Effector CD4-positive, alpha-beta T cell (primary cell): ENCODE data around the gene ZDHHC16.

Experiments
- DNase-seq: peaks from one replicate; pipeline ENCODE4 v3.0.0-alpha.2; 2020

The ZDHHC16 gene

DNA sequence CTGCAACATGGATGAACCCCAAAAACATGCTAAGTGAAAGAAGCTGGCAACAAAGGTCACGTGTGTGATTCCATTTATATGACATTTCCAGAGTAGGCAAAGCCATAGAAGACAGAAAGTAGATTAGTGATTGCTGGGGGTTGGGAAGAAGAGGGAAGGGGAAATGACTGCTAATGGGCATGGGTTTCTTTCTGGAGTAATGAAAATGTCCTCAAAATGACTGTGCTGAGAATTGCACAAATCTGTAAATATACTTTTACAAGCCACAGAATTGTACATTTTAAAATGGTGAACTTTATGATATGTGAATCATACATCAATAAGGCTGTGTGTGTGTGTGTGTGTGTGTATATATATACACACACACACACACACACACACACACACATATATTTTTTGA is 36.4 kb downstream of the ZDHHC16 start:
- no peak for DNase-seq

DNA sequence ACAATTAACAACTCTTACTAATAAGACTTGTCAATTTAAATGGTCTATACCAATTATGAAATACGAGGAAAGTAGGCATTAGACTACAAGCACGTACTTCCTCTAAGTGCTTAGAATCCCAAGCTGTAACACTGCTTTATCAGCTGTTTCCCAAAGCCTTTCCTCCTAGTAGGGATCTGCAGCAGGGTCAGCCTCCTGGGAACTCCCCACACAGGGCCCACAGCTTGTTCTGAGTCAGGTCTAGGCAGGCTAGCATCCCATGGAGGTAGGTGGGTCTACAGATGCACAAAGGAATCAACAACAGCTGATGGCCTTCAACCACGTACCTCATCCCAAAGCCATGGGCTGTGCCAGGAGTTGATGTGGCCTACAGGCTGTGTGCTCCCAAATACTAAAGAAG is 37.5 kb downstream of the ZDHHC16 start:
- no peak for DNase-seq

- no peak for DNase-seq
These were observed 37.9 kb downstream of the ZDHHC16 start for GRCh38 chr10:97483921-97484320.

DNA sequence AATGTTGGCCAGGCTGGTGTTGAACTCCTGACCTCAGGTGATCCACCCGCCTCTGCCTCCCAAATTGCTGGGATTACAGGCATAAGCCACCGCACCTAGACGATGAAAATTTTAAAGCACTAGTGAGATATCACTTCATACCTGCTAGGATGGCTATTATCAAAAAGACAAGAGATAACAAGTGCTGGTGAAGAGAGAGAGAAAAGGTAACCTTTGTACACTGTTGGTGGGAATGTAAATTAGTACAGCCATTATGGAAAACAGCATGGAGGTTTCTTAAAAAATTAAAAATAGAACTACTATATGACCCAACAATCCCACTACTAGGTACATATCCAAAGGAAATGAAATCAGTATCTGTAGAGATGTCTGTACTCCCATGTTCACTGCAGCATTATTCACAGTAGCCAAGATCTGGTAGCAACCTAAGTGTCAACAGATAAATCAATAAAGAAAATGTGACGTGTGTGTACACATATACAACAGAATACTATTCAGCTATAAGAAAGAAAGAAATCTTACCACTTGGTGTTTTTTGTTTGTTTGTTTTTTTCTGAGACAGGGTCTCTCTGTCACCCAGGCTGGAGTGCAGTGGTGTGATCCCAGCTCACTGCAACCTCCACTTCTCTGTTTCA is 39.8 kb downstream of the ZDHHC16 start:
- no peak for DNase-seq

DNA sequence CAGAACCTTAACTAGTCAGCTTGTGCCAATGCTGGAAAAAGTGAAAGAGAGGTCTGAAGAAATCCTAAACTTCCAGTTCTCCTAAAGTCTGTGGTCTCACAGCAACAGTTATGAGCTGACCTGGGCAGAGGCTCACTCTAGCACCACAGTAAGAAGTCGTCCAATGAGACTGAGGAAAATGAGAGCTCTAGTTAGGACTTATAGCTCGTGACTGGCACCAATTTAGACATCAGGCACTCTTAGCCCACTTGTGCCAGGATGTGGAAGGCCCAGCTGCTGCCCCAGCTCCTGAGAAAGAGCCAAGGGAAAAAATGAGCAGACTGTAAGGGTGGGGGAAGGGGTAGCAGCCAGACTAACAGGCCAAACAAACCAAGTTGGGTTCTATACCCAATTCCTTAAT is 44.6 kb downstream of the ZDHHC16 start:
- DNase-seq, result no peak

DNA sequence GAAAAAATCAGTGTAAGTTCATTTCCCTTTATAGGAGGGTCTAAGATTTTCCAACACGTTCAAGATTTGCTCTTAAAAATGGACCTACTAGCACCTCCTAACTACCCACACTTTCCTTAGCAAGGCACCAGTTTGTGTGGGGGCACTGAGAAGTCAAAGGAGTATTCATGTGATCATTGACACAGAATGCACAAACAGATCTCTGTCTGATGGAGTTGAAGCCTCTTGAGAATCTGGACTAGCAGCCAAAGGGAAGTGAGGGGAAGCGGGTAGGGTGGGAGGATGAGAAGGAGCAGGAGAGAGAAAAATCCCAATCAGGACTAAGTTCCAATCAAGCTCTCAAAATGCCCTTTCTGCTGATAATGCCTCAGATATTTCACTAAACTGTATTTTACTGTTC is 48.2 kb downstream of the ZDHHC16 start:
- DNase-seq, result no peak

DNA sequence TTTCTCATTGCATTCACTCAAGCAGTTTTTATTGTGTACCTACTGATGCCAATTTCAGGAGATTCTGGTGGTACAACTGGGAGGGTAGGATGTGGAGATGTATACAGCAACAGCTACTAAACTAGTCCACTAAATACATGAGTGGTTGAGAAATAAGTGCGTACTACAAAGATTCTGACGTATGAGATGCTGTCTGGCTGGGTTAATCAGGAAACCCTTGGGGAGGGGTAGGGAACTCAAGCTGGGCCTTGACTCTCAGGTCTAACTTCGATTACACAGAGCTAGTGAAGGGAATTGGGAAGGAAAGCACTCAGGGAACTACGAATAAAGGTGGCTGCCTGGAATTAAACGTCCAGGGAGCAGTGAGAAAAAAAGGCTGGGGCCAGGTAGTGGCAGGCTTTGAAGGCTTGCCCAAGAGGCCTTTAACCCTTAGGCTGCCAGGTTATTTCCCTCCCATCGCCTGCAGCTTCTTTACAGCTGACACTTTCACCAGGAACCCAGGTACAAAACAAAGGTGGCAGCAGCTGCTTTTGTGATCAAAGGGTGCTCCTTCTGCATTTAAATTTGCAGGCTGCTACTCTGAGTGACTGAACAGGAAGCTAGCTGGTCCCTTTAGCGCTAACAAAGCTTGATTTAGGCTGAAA is 49.0 kb downstream of the ZDHHC16 start:
- DNase-seq, result no peak

GRCh38 chr10:97497572-97498075 is 51.6 kb downstream of the ZDHHC16 start:
- DNase-seq, result peak; percentile 51

DNA sequence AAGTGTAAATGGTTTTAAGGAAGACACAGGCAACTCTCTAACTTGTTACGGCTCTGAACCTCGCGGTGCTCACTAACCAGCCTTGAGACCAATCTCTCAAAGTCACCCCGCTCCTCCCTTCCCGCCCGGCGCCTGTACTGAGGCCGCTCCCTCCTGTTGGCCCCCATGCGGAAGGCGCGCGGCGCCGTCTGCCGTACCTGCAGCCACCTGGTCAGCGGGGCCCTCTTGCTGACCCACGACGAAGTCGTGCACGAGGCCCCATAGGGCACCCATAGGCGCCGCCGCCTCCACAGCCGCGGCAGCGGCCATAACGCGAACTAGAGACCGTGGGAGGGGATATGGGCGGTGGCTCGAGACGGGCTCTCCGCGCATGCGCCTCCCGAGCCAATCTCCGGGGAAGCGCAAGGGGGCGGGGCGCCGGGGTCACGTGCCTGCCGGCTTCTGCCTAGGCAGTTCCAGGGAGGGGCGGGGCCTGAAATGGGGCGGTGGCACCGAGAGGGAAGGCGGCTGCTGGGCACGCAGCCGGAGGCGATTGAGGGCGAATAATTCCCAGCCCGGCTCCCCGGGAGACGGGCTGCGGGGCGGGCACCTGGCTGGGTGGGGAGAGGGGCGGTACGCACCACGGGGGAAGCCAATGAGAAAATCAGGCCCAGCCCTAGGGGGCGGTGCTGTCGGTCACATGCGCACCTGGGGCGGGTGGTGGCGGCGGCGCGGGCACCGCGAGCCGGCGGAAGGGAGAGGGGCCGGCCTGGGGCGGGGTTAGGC is 52.3 kb downstream of the ZDHHC16 start, which contains the start of gene MMS19:
MMS19 (minus strand) TSS at position 347 of the 765 bp plus-strand sequence; CDS start at position 309, 38 bp downstream.
- DNase-seq, result peak; percentile 99

DNA sequence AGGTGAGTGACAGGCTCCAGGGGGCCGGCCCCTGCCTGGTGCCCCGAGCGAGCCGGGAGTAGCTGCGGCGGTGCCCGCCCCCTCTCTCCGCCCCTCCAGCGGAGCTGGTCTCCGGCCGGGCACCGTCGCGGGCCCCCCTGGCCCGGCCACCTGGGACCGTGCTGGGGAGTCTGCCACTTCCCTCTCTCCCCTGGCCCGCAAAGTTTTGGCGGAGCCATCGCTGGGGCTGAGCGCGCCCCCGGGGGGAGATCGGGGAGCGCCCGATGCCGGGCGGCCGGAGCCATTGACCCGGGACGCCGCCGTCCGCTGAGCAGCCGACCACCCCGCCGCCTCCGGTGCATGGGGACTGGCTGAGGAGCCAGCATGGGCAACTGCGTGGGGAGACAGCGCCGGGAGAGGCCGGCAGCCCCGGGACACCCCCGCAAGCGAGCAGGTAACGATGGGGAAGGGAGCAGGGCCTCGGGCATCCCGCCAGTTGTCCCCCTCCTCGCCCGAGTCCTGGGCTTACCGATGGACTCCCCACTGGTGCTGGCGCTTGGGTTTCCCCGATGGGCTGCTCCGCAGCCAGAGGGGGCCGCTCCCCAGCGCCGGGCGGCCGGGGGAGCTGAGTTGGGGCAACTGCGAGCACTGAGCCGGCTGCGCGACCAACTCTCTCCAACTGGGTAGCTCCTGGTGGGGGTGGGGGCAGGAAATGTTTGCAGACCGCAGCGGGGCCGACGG is 53.0 kb downstream of the ZDHHC16 start, which contains the start of gene UBTD1:
UBTD1 (plus strand) TSS at position 84 of the 720 bp plus-strand sequence; CDS start at position 364, 280 bp downstream.
- peak; percentile 11 for DNase-seq

DNA sequence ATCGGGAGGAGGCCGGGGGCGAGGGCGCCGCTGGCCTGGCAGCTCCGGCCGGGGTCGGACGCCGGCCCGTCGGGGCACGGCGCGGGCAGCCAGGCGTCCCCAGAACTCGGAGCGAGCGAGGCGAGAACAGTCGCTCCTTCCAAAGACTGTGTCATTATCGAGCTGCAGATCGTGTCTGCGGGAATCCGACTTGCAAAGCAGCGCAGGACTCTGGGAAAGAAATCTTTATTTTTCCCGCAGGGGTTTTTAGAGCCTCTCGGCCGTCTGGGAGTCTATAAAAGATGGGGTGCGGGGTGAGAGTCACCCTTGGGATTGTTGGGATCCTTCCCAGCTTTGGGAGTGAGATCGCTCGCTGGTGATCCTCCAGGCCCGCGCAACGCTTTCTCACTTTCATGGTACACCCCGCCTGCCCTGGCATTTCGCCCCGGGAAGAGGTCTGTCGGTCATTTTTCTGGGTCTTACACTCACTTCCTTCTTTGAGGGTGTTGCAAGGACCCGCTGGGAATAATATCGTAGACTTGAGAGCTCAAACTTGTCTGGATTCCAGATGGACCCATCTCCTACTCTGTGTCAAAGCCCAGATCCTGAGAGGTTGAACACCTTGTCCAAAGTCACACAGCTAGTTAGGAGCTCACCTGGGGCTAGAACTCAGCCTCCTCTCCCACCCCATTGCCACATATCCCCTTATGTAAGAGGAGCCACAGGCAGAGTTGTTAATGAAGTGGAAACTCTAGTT is 53.8 kb downstream of the ZDHHC16 start:
- peak; percentile 3 for DNase-seq

- no peak for DNase-seq
These were observed 54.3 kb downstream of the ZDHHC16 start for GRCh38 chr10:97500297-97500575.

- no peak for DNase-seq
These were observed 56.9 kb downstream of the ZDHHC16 start for GRCh38 chr10:97502916-97503315.

DNA sequence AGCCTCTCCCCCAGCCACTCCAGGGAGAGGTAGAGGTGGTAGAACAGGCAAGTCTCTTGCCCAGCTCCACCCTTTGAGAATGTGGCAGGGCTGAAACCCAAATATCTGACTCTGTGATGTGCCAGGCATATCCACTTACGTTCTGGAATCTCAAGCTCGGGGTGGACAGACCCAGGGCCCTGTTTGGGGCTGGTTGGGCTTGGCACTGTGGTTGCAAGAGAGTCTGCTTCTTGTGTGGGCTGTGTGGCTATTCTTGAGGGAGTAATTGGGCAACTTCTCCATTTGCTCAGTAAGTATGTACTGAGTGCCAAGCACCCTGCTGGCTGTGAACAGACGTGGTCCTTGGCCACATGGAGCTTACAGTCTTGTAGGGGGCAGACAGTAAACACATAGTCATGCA is 57.4 kb downstream of the ZDHHC16 start:
- no peak for DNase-seq

DNA sequence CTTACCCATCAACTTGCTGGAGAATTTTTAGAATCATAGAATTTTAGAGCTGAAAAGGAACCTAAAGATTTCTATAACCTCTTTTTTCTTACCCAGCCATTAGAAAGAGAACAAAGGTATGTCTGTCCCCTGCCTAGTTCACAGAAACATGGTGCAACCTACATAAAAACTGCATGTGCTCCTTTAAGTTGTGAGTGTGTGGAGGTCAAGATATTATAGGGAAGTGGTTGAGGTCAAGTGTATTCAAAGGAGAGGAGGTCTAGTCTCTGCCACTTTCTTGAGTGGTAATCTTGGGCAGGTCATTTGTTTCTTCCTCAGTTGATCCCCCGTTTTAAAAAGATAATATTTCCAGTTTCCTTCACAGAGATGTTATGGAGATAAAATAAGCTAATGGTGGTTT is 59.2 kb downstream of the ZDHHC16 start:
- DNase-seq, result no peak

- DNase-seq, result no peak
These were observed 60.4 kb downstream of the ZDHHC16 start for GRCh38 chr10:97506199-97506991.
